WI38 (cell line): ENCODE measurements around the gene SLC25A10.

Experiments
- H3K4me3 ChIP-seq: 2 replicates; pipeline ENCODE4 v1.5.1; 2011; ENCODE audit warnings: low read depth, mild to moderate bottlenecking, control low read depth, low read length
- CTCF ChIP-seq: IDR thresholded peaks from 2 replicates; pipeline ENCODE4 v1.5.1; 2012; ENCODE audit warnings: low read depth, mild to moderate bottlenecking, control low read depth, low read length

SLC25A10 gene

GRCh38 chr17:81719410-81720266, 7.6 kb downstream of the SLC25A10 start:
- TF ChIP-seq CTCF = no peak
- no peak overlapping the region for H3K4me3 ChIP-seq

GRCh38 chr17:81720267-81721071, 8.4 kb downstream of the SLC25A10 start:
- TF ChIP-seq CTCF = no peak
- no peak overlapping the region for H3K4me3 ChIP-seq

- no peak for TF ChIP-seq CTCF
Observed at GRCh38 chr17:81722184-81723120, 10.4 kb downstream of the SLC25A10 start.

GRCh38 chr17:81723651-81724209, 11.6 kb downstream of the SLC25A10 start:
- no peak overlapping the region for H3K4me3 ChIP-seq
- no peak for TF ChIP-seq CTCF

More at GRCh38 chr17:81722184-81723120, 10.4 kb downstream of the SLC25A10 start:
- H3K4me3 ChIP-seq = no peak overlapping the region

- H3K4me3 ChIP-seq = no peak overlapping the region
Observed at GRCh38 chr17:81725439-81725838, 13.4 kb downstream of the SLC25A10 start.

More at GRCh38 chr17:81725439-81725838, 13.4 kb downstream of the SLC25A10 start:
- TF ChIP-seq CTCF = no peak
